SU-DHL-6 (cell line): ENCODE data around the gene COG7.

Experiments
- H2AFZ ChIP-seq: fragments of 200-600 bp; sonication (generic); 2 replicates; pipeline ENCODE4 v1.6.1; 2014; ENCODE audit warnings: low read depth, mild to moderate bottlenecking, moderate library complexity, mixed read lengths, antibody characterized with exemption, low read length; ENCODE audit not compliant: severe bottlenecking
- H3F3A ChIP-seq: fragments of 200-600 bp; shearing (Covaris generic); 2 replicates; pipeline ENCODE4 v1.6.0; 2016; ENCODE audit warnings: antibody characterized with exemption, mild to moderate bottlenecking; ENCODE audit not compliant: insufficient read depth
- H3K27ac ChIP-seq: fragments of 200-600 bp; sonication (generic); 2 replicates; pipeline ENCODE4 v1.5.1; 2016; ENCODE audit warnings: low read depth, mild to moderate bottlenecking, low read length, moderate library complexity, mixed read lengths
- H3K27me3 ChIP-seq: fragments of 200-600 bp; sonication (generic), shearing (Covaris generic); 2 replicates; pipeline ENCODE4 v1.6.0; 2014; ENCODE audit warnings: mild to moderate bottlenecking, low read length
- H3K36me3 ChIP-seq: fragments of 200-600 bp; sonication (generic); 2 replicates; pipeline ENCODE4 v1.6.1; 2014; ENCODE audit warnings: mild to moderate bottlenecking, low read length, mixed read lengths
- H3K4me2 ChIP-seq: fragments of 300-600, 200-600 bp; shearing (Covaris generic), sonication (generic); 2 replicates; pipeline ENCODE4 v1.6.0; 2014; ENCODE audit warnings: low read length, low read depth, mild to moderate bottlenecking; ENCODE audit not compliant: poor library complexity, severe bottlenecking
- H3K4me3 ChIP-seq: fragments of 200-600 bp; sonication (generic); 2 replicates; pipeline ENCODE4 v1.5.1; 2014; ENCODE audit warnings: antibody characterized with exemption, low read length, mild to moderate bottlenecking, mixed read lengths; ENCODE audit not compliant: insufficient read depth, poor library complexity, severe bottlenecking
- H3K79me2 ChIP-seq: fragments of 200-600 bp; sonication (generic); 2 replicates; pipeline ENCODE4 v1.6.1; 2014; ENCODE audit warnings: mild to moderate bottlenecking, low read length, moderate library complexity; ENCODE audit not compliant: insufficient read depth
- H3K9ac ChIP-seq: fragments of 200-600 bp; sonication (generic); 2 replicates; pipeline ENCODE4 v1.7.0; 2014; ENCODE audit warnings: mild to moderate bottlenecking, low read length
- H3K9me2 ChIP-seq: fragments of 200-600 bp; sonication (generic); replicated peaks from 2 replicates; pipeline ENCODE4 v1.6.1; 2014; ENCODE audit warnings: low read length; ENCODE audit not compliant: insufficient read depth
- H3K9me3 ChIP-seq: fragments of 200-600 bp; sonication (generic); 2 replicates; pipeline ENCODE4 v1.6.1; 2014; ENCODE audit warnings: low read length, mixed read lengths; ENCODE audit not compliant: insufficient read depth
- H4K20me1 ChIP-seq: fragments of 200-600 bp; sonication (generic); 2 replicates; pipeline ENCODE4 v1.6.1; 2014; ENCODE audit warnings: low read depth, mild to moderate bottlenecking, antibody characterized with exemption, low read length, moderate library complexity, mixed read lengths
- EZH2phosphoT487 ChIP-seq: fragments of 200-600 bp; sonication (generic), shearing (Covaris generic); conservative IDR thresholded peaks from 2 replicates; pipeline ENCODE4 v1.6.1; 2018; ENCODE audit warnings: mild to moderate bottlenecking, antibody characterized with exemption, low read length, moderate library complexity, mixed read lengths
- TF ChIP-seq, protein P1 (sequence below): fragments of 200-600 bp; sonication (generic); IDR thresholded peaks from one replicate; pipeline ENCODE4 v1.5.1; 2017; ENCODE audit warnings: antibody characterized with exemption, mild to moderate bottlenecking, low read length, moderate library complexity; ENCODE audit not compliant: insufficient read depth, poor library complexity, severe bottlenecking

Gene COG7

DNA sequence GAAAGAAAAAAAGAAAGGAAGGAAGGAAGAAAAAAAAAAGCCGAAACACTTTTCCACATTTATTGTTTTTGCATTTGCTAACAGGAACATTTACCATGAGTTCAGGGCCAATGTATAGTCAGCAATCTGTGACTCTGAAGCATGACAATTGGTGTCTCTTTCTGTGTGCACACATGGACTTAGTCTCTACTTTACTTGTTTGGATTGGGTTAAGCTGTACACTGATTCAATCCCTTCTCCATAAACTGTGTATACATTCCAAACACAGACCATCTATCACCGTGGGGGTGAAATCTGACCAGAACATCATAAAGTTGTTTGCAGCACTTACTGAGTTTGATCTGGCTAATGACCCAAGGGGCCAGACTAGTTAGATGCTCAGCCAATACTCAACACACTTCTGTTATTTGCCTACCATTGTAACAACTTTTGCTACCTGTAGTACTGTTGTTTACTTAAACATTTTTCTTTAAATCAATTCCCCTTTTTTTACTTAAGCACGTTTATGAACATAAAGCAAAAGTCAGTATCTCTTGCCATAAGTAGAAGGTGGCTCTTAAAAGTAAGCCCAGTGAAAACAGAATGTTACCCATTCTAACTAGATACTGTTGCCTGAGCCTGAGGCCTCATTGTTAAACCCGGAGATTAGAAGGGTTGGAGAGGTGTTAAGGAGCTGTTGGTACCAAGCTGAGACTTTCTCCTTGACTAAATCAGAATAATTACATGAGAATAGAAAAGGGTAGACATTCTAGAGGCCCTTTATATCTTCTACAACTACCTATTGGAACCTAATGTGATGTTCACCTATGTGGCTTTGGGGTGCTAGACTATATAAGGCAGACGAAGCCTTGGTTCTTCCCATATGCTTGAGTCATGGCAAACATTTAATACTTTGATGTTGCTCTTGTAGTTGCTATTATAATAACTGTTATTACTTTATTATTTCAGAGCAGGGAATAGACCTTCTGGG is 109.1 kb downstream of the COG7 start:
- H3K4me3 ChIP-seq = no peak overlapping the region
- TF ChIP-seq EZH2phosphoT487 = no peak
- TF ChIP-seq, protein P1, sequence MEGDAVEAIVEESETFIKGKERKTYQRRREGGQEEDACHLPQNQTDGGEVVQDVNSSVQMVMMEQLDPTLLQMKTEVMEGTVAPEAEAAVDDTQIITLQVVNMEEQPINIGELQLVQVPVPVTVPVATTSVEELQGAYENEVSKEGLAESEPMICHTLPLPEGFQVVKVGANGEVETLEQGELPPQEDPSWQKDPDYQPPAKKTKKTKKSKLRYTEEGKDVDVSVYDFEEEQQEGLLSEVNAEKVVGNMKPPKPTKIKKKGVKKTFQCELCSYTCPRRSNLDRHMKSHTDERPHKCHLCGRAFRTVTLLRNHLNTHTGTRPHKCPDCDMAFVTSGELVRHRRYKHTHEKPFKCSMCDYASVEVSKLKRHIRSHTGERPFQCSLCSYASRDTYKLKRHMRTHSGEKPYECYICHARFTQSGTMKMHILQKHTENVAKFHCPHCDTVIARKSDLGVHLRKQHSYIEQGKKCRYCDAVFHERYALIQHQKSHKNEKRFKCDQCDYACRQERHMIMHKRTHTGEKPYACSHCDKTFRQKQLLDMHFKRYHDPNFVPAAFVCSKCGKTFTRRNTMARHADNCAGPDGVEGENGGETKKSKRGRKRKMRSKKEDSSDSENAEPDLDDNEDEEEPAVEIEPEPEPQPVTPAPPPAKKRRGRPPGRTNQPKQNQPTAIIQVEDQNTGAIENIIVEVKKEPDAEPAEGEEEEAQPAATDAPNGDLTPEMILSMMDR = no peak
- H3K36me3 ChIP-seq = 0 out of 2 replicates have a peak, but pooled peaks cover 4% of the 10 kb centered on the region
- no peaks in the 10 kb centered on the region for H4K20me1 ChIP-seq
- no peaks in the 10 kb centered on the region for H3K79me2 ChIP-seq
- H2AFZ ChIP-seq = no peak overlapping the region
- H3K9me2 ChIP-seq = no peaks in the 10 kb centered on the region
- H3K27me3 ChIP-seq = no peaks in the 10 kb centered on the region
- H3K4me2 ChIP-seq = no peak overlapping the region
- peaks cover 3% of the 10 kb centered on the region; the same call in 1 of the 2 replicates for H3F3A ChIP-seq
- H3K9me3 ChIP-seq = no peaks in the 10 kb centered on the region
- H3K27ac ChIP-seq = no peak overlapping the region; the same call in 1 of the 2 replicates
- H3K9ac ChIP-seq = no peak overlapping the region

DNA sequence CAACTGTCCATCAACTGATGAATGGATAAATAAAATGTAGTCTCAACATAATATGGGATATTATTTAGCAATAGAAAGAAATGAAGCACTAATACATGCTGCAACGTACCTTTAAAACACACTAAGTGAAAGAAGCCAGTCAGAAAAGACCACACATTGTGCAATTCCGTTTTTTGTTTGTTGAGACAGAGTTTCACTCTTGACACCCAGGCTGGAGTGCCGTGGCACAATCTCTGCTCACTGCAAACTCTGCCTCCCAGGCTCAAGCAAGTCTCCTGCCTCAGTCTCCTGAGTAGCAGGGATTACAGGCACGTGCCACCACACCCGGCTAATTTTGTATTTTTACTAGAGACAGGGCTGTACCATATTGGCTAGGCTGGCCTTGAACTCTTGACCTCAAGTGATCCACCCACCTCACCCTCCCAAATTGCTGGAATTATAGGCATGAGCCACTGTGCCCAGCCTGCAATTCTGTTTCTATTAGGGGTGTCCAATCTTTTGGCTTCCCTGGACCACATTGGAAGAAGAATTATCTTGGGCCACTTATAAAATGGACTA is 110.8 kb downstream of the COG7 start:
- Histone ChIP-seq H4K20me1 (no peaks in the 10 kb centered on the region), H3K9ac (no peak overlapping the region), H3K9me3 (no peaks in the 10 kb centered on the region), H3K27ac (no peak overlapping the region), H3K27me3 (no peaks in the 10 kb centered on the region), H3K36me3 (0 out of 2 replicates have a peak, but pooled peaks cover 4% of the 10 kb centered on the region), H3K4me2 (no peak overlapping the region), H3K79me2 (no peaks in the 10 kb centered on the region), H3F3A (peaks cover 10% of the 10 kb centered on the region), H3K9me2 (no peaks in the 10 kb centered on the region), H3K4me3 (no peak overlapping the region), H2AFZ (no peak overlapping the region)
- no peak for TF ChIP-seq EZH2phosphoT487
- TF ChIP-seq, protein P1 = no peak

DNA sequence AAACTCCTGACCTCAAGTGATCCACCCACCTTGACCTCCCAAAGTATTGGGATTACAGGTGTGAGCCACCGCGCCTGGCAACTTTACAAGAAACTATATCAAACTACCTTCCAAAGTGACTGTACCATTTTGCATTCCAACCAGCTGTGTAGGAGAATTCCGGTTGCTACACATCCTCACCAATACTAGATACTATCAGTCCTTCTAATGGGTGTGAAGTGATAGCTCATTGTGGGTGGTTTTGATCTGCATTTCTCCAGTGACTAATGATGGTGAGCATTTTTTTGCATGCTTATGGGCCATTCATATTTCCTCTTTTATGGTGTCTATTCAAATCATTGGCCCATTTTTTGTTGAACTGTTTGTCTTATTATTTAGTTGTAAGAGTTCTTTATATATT is 113.2 kb downstream of the COG7 start:
- Histone ChIP-seq H3K9ac (no peak overlapping the region), H2AFZ (no peak overlapping the region), H3K4me2 (no peak overlapping the region), H3F3A (peaks cover 34% of the 10 kb centered on the region), H3K27ac (no peak overlapping the region), H3K27me3 (no peaks in the 10 kb centered on the region), H3K9me2 (no peaks in the 10 kb centered on the region), H3K79me2 (no peaks in the 10 kb centered on the region), H3K36me3 (0 out of 2 replicates have a peak, but pooled peaks cover 4% of the 10 kb centered on the region), H3K9me3 (no peaks in the 10 kb centered on the region), H4K20me1 (no peaks in the 10 kb centered on the region), H3K4me3 (no peak overlapping the region)
- TF ChIP-seq EZH2phosphoT487 = no peak
- TF ChIP-seq, protein P1 = no peak
